ENCODE data around the gene PON2. TPM values are rescaled to one million over a fixed set of nuclear protein-coding genes. Genes with fewer than 3 reads are reported as not detected.
"Not testable (repeated sequence)": the region's sequence is repeated elsewhere in the genome, so short reads cannot be mapped to it uniquely, and the experiment has no call there.

PON2 gene
- total RNA-seq, 1 experiment from 2014 or later, result 93.8 TPM

GRCh38 chr7:95469848-95470247, 35.0 kb upstream of the PON2 start:
- Histone ChIP-seq H3K36me3 (no peaks in the 10 kb centered on the region), H3K9me3 (replicated peaks) (no peaks in the 10 kb centered on the region), H3K4me3 (no peak overlapping the region), H3K27ac (no peak overlapping the region), H3K27me3 (replicated peaks) (no peaks in the 10 kb centered on the region; the same call in none of the 2 replicates), H3K4me1 (replicated peaks) (no peaks in the 10 kb centered on the region)
- no peak for DNase-seq (ENCODE audit: low read depth in 1 of 2, low spot score in 2 of 2)

GRCh38 chr7:95469187-95469586, 34.4 kb upstream of the PON2 start:
- no peaks in the 10 kb centered on the region; the same call in none of the 2 replicates for H3K27me3 ChIP-seq (replicated peaks)
- no peak overlapping the region for H3K4me3 ChIP-seq
- no peak for DNase-seq (ENCODE audit: low read depth in 1 of 2, low spot score in 2 of 2)
- H3K9me3 ChIP-seq (replicated peaks), result no peaks in the 10 kb centered on the region
- no peak overlapping the region for H3K27ac ChIP-seq
- H3K36me3 ChIP-seq, result no peaks in the 10 kb centered on the region
- H3K4me1 ChIP-seq (replicated peaks), result no peaks in the 10 kb centered on the region

- H3K4me1 ChIP-seq (replicated peaks), result no peaks in the 10 kb centered on the region
These were observed 33.2 kb upstream of the PON2 start for GRCh38 chr7:95467912-95468607.

GRCh38 chr7:95460653-95461052, 25.8 kb upstream of the PON2 start:
- not testable (repeated sequence) for H3K9me3 ChIP-seq (replicated peaks); H3K27ac ChIP-seq; H3K4me1 ChIP-seq (replicated peaks); DNase-seq (ENCODE audit: low read depth in 1 of 2, low spot score in 2 of 2); H3K36me3 ChIP-seq; H3K4me3 ChIP-seq; H3K27me3 ChIP-seq (replicated peaks)

More at GRCh38 chr7:95467912-95468607, 33.2 kb upstream of the PON2 start:
- Histone ChIP-seq H3K4me3 (no peak overlapping the region), H3K27me3 (replicated peaks) (no peaks in the 10 kb centered on the region; the same call in none of the 2 replicates), H3K27ac (no peak overlapping the region), H3K36me3 (no peaks in the 10 kb centered on the region), H3K9me3 (replicated peaks) (no peaks in the 10 kb centered on the region)
- DNase-seq (ENCODE audit: low read depth in 1 of 2, low spot score in 2 of 2), result no peak

- no peak overlapping the region for H3K27ac ChIP-seq
- no peak overlapping the region for H3K4me3 ChIP-seq
- H3K36me3 ChIP-seq, result no peaks in the 10 kb centered on the region
- H3K9me3 ChIP-seq (replicated peaks), result 0 out of 2 replicates have a peak, but pooled peaks cover 5% of the 10 kb centered on the region
- H3K4me1 ChIP-seq (replicated peaks), result no peaks in the 10 kb centered on the region
- no peaks in the 10 kb centered on the region; the same call in none of the 2 replicates for H3K27me3 ChIP-seq (replicated peaks)
- no peak for DNase-seq (ENCODE audit: low read depth in 1 of 2, low spot score in 2 of 2)
These were observed 23.1 kb upstream of the PON2 start for GRCh38 chr7:95457947-95458346.

GRCh38 chr7:95454438-95455045, 19.7 kb upstream of the PON2 start:
- no peak overlapping the region for H3K4me3 ChIP-seq
- H3K27me3 ChIP-seq (replicated peaks), result peaks cover under 1% of the 10 kb centered on the region
- no peaks in the 10 kb centered on the region for H3K36me3 ChIP-seq
- H3K4me1 ChIP-seq (replicated peaks), result no peaks in the 10 kb centered on the region
- no peak overlapping the region for H3K27ac ChIP-seq
- peak in 1 of 2 experiments; percentile 10 for DNase-seq (ENCODE audit: low read depth in 1 of 2, low spot score in 2 of 2)
- no peaks in the 10 kb centered on the region for H3K9me3 ChIP-seq (replicated peaks)

GRCh38 chr7:95446618-95447017, 11.8 kb upstream of the PON2 start:
- Histone ChIP-seq H3K27ac (no peak overlapping the region), H3K4me1 (replicated peaks) (no peaks in the 10 kb centered on the region), H3K9me3 (replicated peaks) (no peaks in the 10 kb centered on the region), H3K4me3 (no peak overlapping the region), H3K27me3 (replicated peaks) (0 out of 2 replicates have a peak, but pooled peaks cover 5% of the 10 kb centered on the region), H3K36me3 (no peaks in the 10 kb centered on the region)
- DNase-seq (ENCODE audit: low read depth in 1 of 2, low spot score in 2 of 2), result no peak

GRCh38 chr7:95444796-95445195, 10.0 kb upstream of the PON2 start:
- DNase-seq (ENCODE audit: low read depth in 1 of 2, low spot score in 2 of 2), result no peak
- H3K27me3 ChIP-seq (replicated peaks), result 0 out of 2 replicates have a peak, but pooled peaks cover 5% of the 10 kb centered on the region
- no peaks in the 10 kb centered on the region for H3K4me1 ChIP-seq (replicated peaks)
- H3K36me3 ChIP-seq, result no peaks in the 10 kb centered on the region
- no peak overlapping the region for H3K27ac ChIP-seq
- no peak overlapping the region for H3K4me3 ChIP-seq
- no peaks in the 10 kb centered on the region for H3K9me3 ChIP-seq (replicated peaks)

GRCh38 chr7:95441042-95441823, 6.4 kb upstream of the PON2 start:
- DNase-seq (ENCODE audit: low read depth in 1 of 2, low spot score in 2 of 2), result no peak
- H3K27ac ChIP-seq, result no peak overlapping the region
- H3K4me3 ChIP-seq, result no peak overlapping the region
- H3K27me3 ChIP-seq (replicated peaks), result no peaks in the 10 kb centered on the region
- no peaks in the 10 kb centered on the region for H3K9me3 ChIP-seq (replicated peaks)
- no peaks in the 10 kb centered on the region for H3K4me1 ChIP-seq (replicated peaks)
- no peaks in the 10 kb centered on the region for H3K36me3 ChIP-seq

GRCh38 chr7:95440394-95441038, 5.7 kb upstream of the PON2 start:
- Histone ChIP-seq H3K4me3 (no peak overlapping the region), H3K9me3 (replicated peaks) (no peaks in the 10 kb centered on the region)

GRCh38 chr7:95436407-95436806, 1.6 kb upstream of the PON2 start:
- DNase-seq (ENCODE audit: low read depth in 1 of 2, low spot score in 2 of 2), result no peak
- no peaks in the 10 kb centered on the region for H3K9me3 ChIP-seq (replicated peaks)
- H3K4me3 ChIP-seq, result no peak overlapping the region
- 0 out of 2 replicates have a peak, but pooled peaks cover 3% of the 10 kb centered on the region for H3K36me3 ChIP-seq
- H3K27ac ChIP-seq, result no peak overlapping the region
- no peaks in the 10 kb centered on the region for H3K27me3 ChIP-seq (replicated peaks)
- H3K4me1 ChIP-seq (replicated peaks), result peaks cover 14% of the 10 kb centered on the region

More at GRCh38 chr7:95440394-95441038, 5.7 kb upstream of the PON2 start:
- DNase-seq (ENCODE audit: low read depth in 1 of 2, low spot score in 2 of 2), result no peak
- no peaks in the 10 kb centered on the region for H3K27me3 ChIP-seq (replicated peaks)
- H3K4me1 ChIP-seq (replicated peaks), result peaks cover 1% of the 10 kb centered on the region
- no peaks in the 10 kb centered on the region for H3K36me3 ChIP-seq
- no peak overlapping the region for H3K27ac ChIP-seq

GRCh38 chr7:95435422-95435780, 573 bp upstream of the PON2 start:
- peaks cover 14% of the 10 kb centered on the region for H3K4me1 ChIP-seq (replicated peaks)
- H3K9me3 ChIP-seq (replicated peaks), result no peaks in the 10 kb centered on the region
- H3K4me3 ChIP-seq, result peak overlapping the region; percentile 76
- 0 out of 2 replicates have a peak, but pooled peaks cover 3% of the 10 kb centered on the region for H3K36me3 ChIP-seq
- no peaks in the 10 kb centered on the region for H3K27me3 ChIP-seq (replicated peaks)
- peak overlapping the region; percentile 79 for H3K27ac ChIP-seq
- DNase-seq (ENCODE audit: low read depth in 1 of 2, low spot score in 2 of 2), result no peak

- Histone ChIP-seq H3K4me3 (peak overlapping the region; percentile 76), H3K36me3 (peaks cover 7% of the 10 kb centered on the region; the same call in 1 of the 2 replicates)
These were observed 774 bp downstream of the PON2 start for GRCh38 chr7:95433952-95434556.

More at GRCh38 chr7:95433952-95434556, 774 bp downstream of the PON2 start:
- no peaks in the 10 kb centered on the region for H3K27me3 ChIP-seq (replicated peaks)
- H3K9me3 ChIP-seq (replicated peaks), result no peaks in the 10 kb centered on the region
- H3K27ac ChIP-seq, result peak overlapping the region; percentile 79
- no peak for DNase-seq (ENCODE audit: low read depth in 1 of 2, low spot score in 2 of 2)
- peaks cover 14% of the 10 kb centered on the region for H3K4me1 ChIP-seq (replicated peaks)

All from SJSA1 (cell line).